Calu3 (cell line): ENCODE measurements around the gene SKOR2. TPM values are rescaled to one million over a fixed set of nuclear protein-coding genes. Genes with fewer than 3 reads are reported as not detected.

Experiments used
- BruUV-seq: library from RNA; stranded (reverse); fragments of 400-500 nt; replicated peaks from 2 replicates; lab custom pipeline; 2021; lab: Mats Ljungman, UMichigan
- CTCF ChIA-PET: fragments of 300-600 bp; sonication (Branson Sonifier 250); formaldehyde crosslinking; loops from one replicate; lab custom pipeline; 2022; ENCODE audit warnings: antibody characterized with exemption; lab: Charles Lee
- DNase-seq: peaks from one replicate; pipeline ENCODE4 v3.0.0; 2022
- H3K27ac Mint-ChIP-seq: one replicate; pipeline ENCODE4 v1.8.0; 2022; ENCODE audit warnings: mixed read lengths; ENCODE audit not compliant: unreplicated experiment
- H3K27me3 Mint-ChIP-seq: one replicate; pipeline ENCODE4 v1.8.0; 2022; ENCODE audit warnings: mixed read lengths; ENCODE audit not compliant: unreplicated experiment
- H3K36me3 Mint-ChIP-seq: one replicate; pipeline ENCODE4 v1.8.0; 2022; ENCODE audit warnings: mild to moderate bottlenecking, moderate library complexity, mixed read lengths; ENCODE audit not compliant: insufficient read depth, unreplicated experiment
- H3K4me1 Mint-ChIP-seq: one replicate; pipeline ENCODE4 v1.8.0; 2022; ENCODE audit warnings: mild to moderate bottlenecking, low read depth, mixed read lengths; ENCODE audit not compliant: unreplicated experiment
- H3K4me3 Mint-ChIP-seq: one replicate; pipeline ENCODE4 v1.8.0; 2022; ENCODE audit warnings: mild to moderate bottlenecking, low read depth, moderate library complexity, mixed read lengths; ENCODE audit not compliant: unreplicated experiment
- H3K9me3 Mint-ChIP-seq: one replicate; pipeline ENCODE4 v1.8.0; 2022; ENCODE audit warnings: low read depth, mixed read lengths; ENCODE audit not compliant: unreplicated experiment
- CTCF ChIP-seq: fragments of 200-600 bp; IDR thresholded peaks from one replicate; pipeline ENCODE4 v1.8.0; 2022; ENCODE audit warnings: antibody characterized with exemption; ENCODE audit not compliant: unreplicated experiment
- intact Hi-C: fragments of 100-400 bp; cut with micrococcal nuclease; formaldehyde crosslinking; loops from one replicate; pipeline ENCODE4 v1.10.0; 2022; ENCODE audit not compliant: unreplicated experiment
- total RNA-seq: library from RNA; stranded (reverse); gene quantifications from 2 replicates; pipeline ENCODE4 v1.2.3, GENCODE V29; 2022

Gene SKOR2
- total RNA-seq, 1 experiment from 2014 or later = not detected

- no peak overlapping the region for H3K4me3 Mint-ChIP-seq
- no peaks in the 10 kb centered on the region for H3K36me3 Mint-ChIP-seq
- intact Hi-C loops = no loop called here
- CTCF ChIA-PET = no interaction called here
- H3K27ac Mint-ChIP-seq = no peak overlapping the region
- no TSS peak for BruUV-seq
- no peak for TF ChIP-seq CTCF
- H3K9me3 Mint-ChIP-seq = no peaks in the 10 kb centered on the region
- H3K27me3 Mint-ChIP-seq = peaks cover 54% of the 10 kb centered on the region
- H3K4me1 Mint-ChIP-seq = no peaks in the 10 kb centered on the region
- no peak for DNase-seq
These were observed 3.9 kb downstream of the SKOR2 start for GRCh38 chr18:47247416-47248114.

- Mint-ChIP-seq H3K4me1 (no peaks in the 10 kb centered on the region), H3K4me3 (no peak overlapping the region), H3K36me3 (no peaks in the 10 kb centered on the region), H3K27me3 (peaks cover 49% of the 10 kb centered on the region), H3K27ac (no peak overlapping the region), H3K9me3 (no peaks in the 10 kb centered on the region)
- CTCF ChIA-PET = no interaction called here
- TF ChIP-seq CTCF = no peak
- BruUV-seq = no TSS peak
- intact Hi-C loops = no loop called here
- DNase-seq = no peak
These were observed 4.4 kb downstream of the SKOR2 start for GRCh38 chr18:47247036-47247415.

DNA sequence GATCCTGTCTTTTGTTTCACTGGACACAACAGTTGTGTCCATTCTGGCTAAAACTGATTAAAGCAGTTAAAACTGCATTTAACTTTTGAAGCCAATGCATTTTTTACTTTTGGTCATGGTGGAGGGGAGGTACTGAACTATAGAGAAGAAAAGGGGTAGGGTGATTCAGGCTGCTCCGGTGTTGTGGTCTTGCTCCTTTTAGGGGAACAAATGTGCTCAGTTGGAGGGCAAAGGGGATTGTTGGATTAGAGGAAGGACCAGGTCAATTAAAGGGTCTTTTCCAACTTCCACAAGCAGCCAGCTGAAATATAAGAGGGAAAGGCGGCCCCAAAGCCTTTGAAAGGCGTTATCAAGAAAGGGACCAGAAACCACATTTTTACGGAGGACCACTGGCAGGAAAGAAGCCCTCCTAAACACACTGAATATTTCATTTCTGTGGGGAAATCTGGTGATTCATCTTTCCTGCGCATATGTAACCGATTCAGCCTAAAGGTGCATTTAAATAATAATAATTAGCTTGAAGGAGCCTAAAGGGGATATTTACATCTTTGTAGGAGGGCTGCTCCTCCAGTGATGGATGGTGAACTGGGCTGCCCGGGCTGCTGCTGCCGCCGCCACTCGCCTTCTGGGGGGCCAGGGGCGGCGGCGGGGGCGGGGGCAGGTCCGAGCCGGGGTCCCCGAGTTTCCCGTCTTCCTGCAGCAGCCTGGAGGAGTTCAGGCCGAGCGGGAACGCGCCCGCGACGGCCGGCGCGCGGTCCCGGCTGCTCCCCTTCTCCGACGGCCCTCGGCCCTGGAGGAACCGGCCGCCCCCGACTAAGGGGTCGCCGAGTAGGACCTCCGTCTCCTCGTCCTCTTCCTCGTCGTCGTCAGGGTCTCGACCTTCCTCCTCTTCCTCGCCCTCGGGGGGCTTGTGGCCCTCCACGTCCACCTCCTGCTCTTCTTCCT is 5.2 kb downstream of the SKOR2 start:
- CTCF ChIA-PET = interaction anchor here (0.7 kb wide), 1 partner anchor 458 kb away, joined by 6 read pairs; no protein-coding TSS in a partner anchor
- Mint-ChIP-seq H3K9me3 (no peaks in the 10 kb centered on the region), H3K27me3 (peaks cover 49% of the 10 kb centered on the region), H3K4me1 (no peaks in the 10 kb centered on the region), H3K36me3 (no peaks in the 10 kb centered on the region), H3K27ac (no peak overlapping the region), H3K4me3 (no peak overlapping the region)
- intact Hi-C loops = no loop called here
- DNase-seq = no peak
- no TSS peak for BruUV-seq
- TF ChIP-seq CTCF = no peak

DNA sequence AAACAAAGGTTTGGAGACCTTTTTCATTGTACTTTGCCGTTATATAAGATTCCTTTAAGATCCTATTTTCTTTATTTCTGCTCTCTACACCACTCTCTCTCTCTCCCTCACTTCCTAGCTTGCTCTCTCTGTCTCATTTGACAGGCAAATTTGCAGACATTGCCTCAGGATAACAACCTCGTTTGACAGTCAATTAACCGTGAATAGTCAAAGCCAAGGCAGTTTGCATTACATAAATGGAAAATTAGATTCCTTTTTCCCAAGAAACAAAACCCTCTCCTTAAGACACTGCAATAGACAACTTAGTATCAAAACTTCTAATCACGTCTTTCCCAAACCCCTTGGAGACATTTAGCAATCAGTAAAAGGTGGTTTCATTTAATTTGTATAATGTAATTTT is 7.4 kb downstream of the SKOR2 start:
- TF ChIP-seq CTCF = no peak
- Mint-ChIP-seq H3K4me3 (no peak overlapping the region), H3K4me1 (no peaks in the 10 kb centered on the region), H3K9me3 (no peaks in the 10 kb centered on the region), H3K27me3 (peaks cover 32% of the 10 kb centered on the region), H3K36me3 (no peaks in the 10 kb centered on the region), H3K27ac (no peak overlapping the region)
- intact Hi-C loops = no loop called here
- DNase-seq = no peak
- BruUV-seq = no TSS peak
- CTCF ChIA-PET = no interaction called here
